PC-3 (cell line): Measurements from ENCODE around the gene ARHGDIB. TPM values are rescaled to one million over a fixed set of nuclear protein-coding genes. Genes with fewer than 3 reads are reported as not detected.

Source experiments
- ATAC-seq: fragments of 200-7000 bp; cut with Tn5 transposase; 2 replicates; pipeline ENCODE4 v1.9.1; 2020; ENCODE audit warnings: mild to moderate bottlenecking, moderate library complexity
- BruUV-seq: library from RNA; stranded (reverse); fragments of 400-500 nt; replicated peaks from 2 replicates; lab custom pipeline; 2021; lab: Mats Ljungman, UMichigan
- CTCF ChIA-PET: fragments of 300-600 bp; sonication (Branson Sonifier 250); formaldehyde crosslinking; loops from one replicate; lab custom pipeline; 2022; ENCODE audit warnings: antibody characterized with exemption; lab: Charles Lee
- POLR2A ChIA-PET: fragments of 300-600 bp; sonication (Branson Sonifier 250); formaldehyde crosslinking; loops from one replicate; lab custom pipeline; 2022; ENCODE audit warnings: antibody characterized with exemption; ENCODE audit not compliant: unreplicated experiment; lab: Charles Lee
- DNase-seq: peaks from one replicate; pipeline ENCODE4 v3.0.0-alpha.2; 2015
- H2AFZ ChIP-seq: fragments of 300-600 bp; sonication (generic); 2 replicates; pipeline ENCODE4 v1.6.0; 2016; ENCODE audit warnings: antibody characterized with exemption, low read length
- H3F3A ChIP-seq: fragments of 300-600 bp; sonication (generic); one replicate; pipeline ENCODE4 v1.6.0; 2017; ENCODE audit warnings: antibody characterized with exemption, low read length, control low read depth, mild to moderate bottlenecking; ENCODE audit not compliant: unreplicated experiment
- H3K27ac ChIP-seq: fragments of 300-600 bp; sonication (generic); 2 replicates; pipeline ENCODE4 v1.5.1; 2016; ENCODE audit warnings: mild to moderate bottlenecking, low read length
- H3K27me3 ChIP-seq: fragments of 300-600 bp; sonication (generic); 2 replicates; pipeline ENCODE4 v1.6.1; 2016; ENCODE audit warnings: low read length, mixed read lengths
- H3K36me3 ChIP-seq: fragments of 300-600 bp; sonication (generic); 2 replicates; pipeline ENCODE4 v1.6.1; 2016; ENCODE audit warnings: low read depth, mixed run types, low read length, mixed read lengths
- H3K4me1 ChIP-seq: fragments of 300-600 bp; sonication (generic); 2 replicates; pipeline ENCODE4 v1.5.1; 2016; ENCODE audit warnings: low read length; ENCODE audit not compliant: insufficient read depth
- H3K4me2 ChIP-seq: fragments of 300-600 bp; sonication (generic); 2 replicates; pipeline ENCODE4 v1.6.0; 2016; ENCODE audit warnings: low read length
- H3K4me3 ChIP-seq: fragments of 300-600 bp; sonication (generic); 2 replicates; pipeline ENCODE4 v1.5.1; 2016; ENCODE audit warnings: mild to moderate bottlenecking, low read length, mixed read lengths
- H3K79me2 ChIP-seq: fragments of 300-600 bp; sonication (generic); 2 replicates; pipeline ENCODE4 v1.6.1; 2017; ENCODE audit warnings: low read length, mixed read lengths
- H3K9ac ChIP-seq: fragments of 300-600 bp; sonication (generic); 2 replicates; pipeline ENCODE4 v1.6.0; 2016; ENCODE audit warnings: mild to moderate bottlenecking, low read length
- H3K9me2 ChIP-seq: fragments of 300-600 bp; sonication (generic); replicated peaks from 2 replicates; pipeline ENCODE4 v1.6.1; 2016; ENCODE audit warnings: mixed run types, low read length, mixed read lengths
- H3K9me3 ChIP-seq: fragments of 300-600 bp; sonication (generic); 2 replicates; pipeline ENCODE4 v1.6.1; 2016; ENCODE audit warnings: low read length, mixed read lengths
- H4K20me1 ChIP-seq: fragments of 300-600 bp; sonication (generic); 2 replicates; pipeline ENCODE4 v1.6.1; 2016; ENCODE audit warnings: low read length, mixed read lengths
- EZH2 ChIP-seq: fragments of 300-600 bp; sonication (generic); IDR thresholded peaks from one replicate; pipeline ENCODE4 v1.6.1; 2017; ENCODE audit warnings: antibody characterized with exemption, mild to moderate bottlenecking, low read length; ENCODE audit not compliant: unreplicated experiment
- EZH2phosphoT487 ChIP-seq: fragments of 300-600 bp; sonication (generic); IDR thresholded peaks from 2 replicates; pipeline ENCODE4 v1.6.1; 2018; ENCODE audit warnings: mild to moderate bottlenecking, antibody characterized with exemption, low read length, borderline replicate concordance
- intact Hi-C: fragments of 100-400 bp; cut with micrococcal nuclease; formaldehyde crosslinking; loops from 2 replicates; pipeline ENCODE4 v1.9.0; 2023
- total RNA-seq: library from RNA; depleted of rRNA; stranded (reverse); fragments of >200 nt; gene quantifications from 2 replicates; pipeline ENCODE4 v1.2.3, GENCODE V29; 2014
- TF ChIP-seq, protein P1 (sequence below): fragments of 300-600 bp; sonication (generic); conservative IDR thresholded peaks from 2 replicates; pipeline ENCODE4 v1.5.1; 2017; ENCODE audit warnings: antibody characterized with exemption, low read depth, mild to moderate bottlenecking, low read length

ARHGDIB gene
- total RNA-seq, 1 experiment from 2014 or later: 10.4 TPM

DNA sequence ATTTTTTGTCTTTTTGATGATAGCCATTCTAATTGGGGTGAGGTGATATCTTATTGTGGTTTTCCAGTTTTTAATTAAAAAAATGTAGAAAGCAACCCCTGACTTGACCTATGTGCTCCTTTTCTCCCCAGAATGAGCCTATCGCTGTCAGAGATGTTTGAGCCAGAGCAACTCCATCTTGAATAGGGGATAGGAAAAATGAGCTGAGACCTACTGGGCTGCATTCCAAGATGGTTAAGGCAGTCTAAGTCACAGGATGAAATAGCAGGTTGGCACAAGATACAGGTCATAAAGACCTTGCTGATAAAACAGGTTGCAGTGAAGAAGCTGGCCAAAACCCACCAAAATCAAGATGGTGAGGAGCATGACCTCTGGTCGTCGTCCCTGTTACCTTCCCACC lies 36.9 kb downstream of the ARHGDIB start:
- Histone ChIP-seq H3K79me2 (no peaks in the 10 kb centered on the region), H3K27me3 (no peaks in the 10 kb centered on the region), H3K4me1 (peaks cover 14% of the 10 kb centered on the region), H3K9me3 (no peaks in the 10 kb centered on the region), H3K9ac (no peak overlapping the region), H3K36me3 (no peaks in the 10 kb centered on the region), H2AFZ (no peak overlapping the region), H4K20me1 (no peaks in the 10 kb centered on the region), H3K4me3 (no peak overlapping the region), H3F3A (no peaks in the 10 kb centered on the region), H3K27ac (no peak overlapping the region), H3K4me2 (no peak overlapping the region), H3K9me2 (no peaks in the 10 kb centered on the region)
- BruUV-seq: no TSS peak
- intact Hi-C loops: no loop called here
- POLR2A ChIA-PET: no interaction called here
- DNase-seq (no peak), ATAC-seq (no peak)
- TF ChIP-seq, protein P1, sequence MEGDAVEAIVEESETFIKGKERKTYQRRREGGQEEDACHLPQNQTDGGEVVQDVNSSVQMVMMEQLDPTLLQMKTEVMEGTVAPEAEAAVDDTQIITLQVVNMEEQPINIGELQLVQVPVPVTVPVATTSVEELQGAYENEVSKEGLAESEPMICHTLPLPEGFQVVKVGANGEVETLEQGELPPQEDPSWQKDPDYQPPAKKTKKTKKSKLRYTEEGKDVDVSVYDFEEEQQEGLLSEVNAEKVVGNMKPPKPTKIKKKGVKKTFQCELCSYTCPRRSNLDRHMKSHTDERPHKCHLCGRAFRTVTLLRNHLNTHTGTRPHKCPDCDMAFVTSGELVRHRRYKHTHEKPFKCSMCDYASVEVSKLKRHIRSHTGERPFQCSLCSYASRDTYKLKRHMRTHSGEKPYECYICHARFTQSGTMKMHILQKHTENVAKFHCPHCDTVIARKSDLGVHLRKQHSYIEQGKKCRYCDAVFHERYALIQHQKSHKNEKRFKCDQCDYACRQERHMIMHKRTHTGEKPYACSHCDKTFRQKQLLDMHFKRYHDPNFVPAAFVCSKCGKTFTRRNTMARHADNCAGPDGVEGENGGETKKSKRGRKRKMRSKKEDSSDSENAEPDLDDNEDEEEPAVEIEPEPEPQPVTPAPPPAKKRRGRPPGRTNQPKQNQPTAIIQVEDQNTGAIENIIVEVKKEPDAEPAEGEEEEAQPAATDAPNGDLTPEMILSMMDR: no peak
- no peak for TF ChIP-seq EZH2phosphoT487
- TF ChIP-seq EZH2: no peak
- CTCF ChIA-PET: no interaction called here

DNA sequence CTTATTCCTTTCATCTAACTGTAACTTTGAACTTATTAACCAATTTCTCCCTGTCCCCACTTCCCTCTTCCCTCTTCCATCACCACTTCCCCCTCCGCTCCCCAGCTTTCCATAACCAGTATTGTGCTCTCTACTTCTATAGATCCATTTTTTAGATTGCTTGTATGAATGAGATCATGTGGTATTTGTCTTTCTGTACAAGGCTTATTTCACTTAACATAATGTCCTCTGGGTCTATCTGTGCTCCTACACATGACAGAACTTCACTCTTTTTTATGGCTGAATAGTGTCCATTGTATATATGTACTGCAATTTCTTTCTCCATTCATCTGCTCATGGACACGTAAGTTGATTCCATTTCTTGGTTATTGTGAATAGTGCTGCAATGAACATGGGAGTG lies 37.5 kb downstream of the ARHGDIB start:
- H3K4me1 ChIP-seq: peaks cover 8% of the 10 kb centered on the region
- no peaks in the 10 kb centered on the region for H3F3A ChIP-seq
- TF ChIP-seq EZH2phosphoT487 (no peak), EZH2 (no peak)
- TF ChIP-seq, protein P1: no peak
- DNase-seq: no peak
- H3K9me2 ChIP-seq: no peaks in the 10 kb centered on the region
- no peak overlapping the region for H2AFZ ChIP-seq
- no peaks in the 10 kb centered on the region for H3K9me3 ChIP-seq
- no peak overlapping the region for H3K9ac ChIP-seq
- no TSS peak for BruUV-seq
- ChIA-PET POLR2A (no interaction called here), CTCF (no interaction called here)
- H3K27ac ChIP-seq: no peak overlapping the region
- H3K4me2 ChIP-seq: no peak overlapping the region
- H3K36me3 ChIP-seq: no peaks in the 10 kb centered on the region
- ATAC-seq: no peak
- H3K79me2 ChIP-seq: no peaks in the 10 kb centered on the region
- H4K20me1 ChIP-seq: no peaks in the 10 kb centered on the region
- intact Hi-C loops: no loop called here
- H3K4me3 ChIP-seq: no peak overlapping the region
- H3K27me3 ChIP-seq: no peaks in the 10 kb centered on the region

DNA sequence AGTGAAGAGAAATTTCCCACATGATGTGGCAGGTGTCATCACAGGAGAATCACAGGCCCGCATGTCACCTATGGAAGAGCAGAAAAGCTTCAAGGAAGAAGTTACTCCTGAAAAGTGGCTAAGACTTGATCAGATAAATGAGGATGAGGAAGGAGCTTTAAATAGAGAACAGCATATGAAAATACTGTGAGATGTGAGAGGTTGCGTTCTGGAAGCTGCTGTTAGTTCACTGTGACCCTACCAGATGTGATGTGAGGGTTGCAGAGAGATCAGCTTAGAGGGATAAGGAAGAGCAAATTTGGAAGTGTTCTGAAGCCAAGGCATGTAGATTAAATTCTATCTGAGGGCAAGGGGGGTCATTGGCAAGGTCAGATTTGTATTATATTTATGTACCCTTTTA lies 40.2 kb downstream of the ARHGDIB start:
- no peak for ATAC-seq
- H2AFZ ChIP-seq: no peak overlapping the region
- no peak overlapping the region for H3K4me3 ChIP-seq
- BruUV-seq: no TSS peak
- no peaks in the 10 kb centered on the region for H3K79me2 ChIP-seq
- no peak overlapping the region for H3K9ac ChIP-seq
- CTCF ChIA-PET: no interaction called here
- intact Hi-C loops: no loop called here
- H3K9me2 ChIP-seq: no peaks in the 10 kb centered on the region
- POLR2A ChIA-PET: no interaction called here
- DNase-seq: no peak
- H3K9me3 ChIP-seq: no peaks in the 10 kb centered on the region
- no peaks in the 10 kb centered on the region for H4K20me1 ChIP-seq
- H3F3A ChIP-seq: no peaks in the 10 kb centered on the region
- no peaks in the 10 kb centered on the region for H3K27me3 ChIP-seq
- H3K4me2 ChIP-seq: no peak overlapping the region
- no peaks in the 10 kb centered on the region for H3K4me1 ChIP-seq
- no peak overlapping the region for H3K27ac ChIP-seq
- TF ChIP-seq EZH2: no peak
- TF ChIP-seq EZH2phosphoT487: no peak
- TF ChIP-seq, protein P1: no peak
- no peaks in the 10 kb centered on the region for H3K36me3 ChIP-seq
